Coronary artery (tissue), 2 donors: ENCODE measurements around the gene TBC1D1.
A peak's percentile ranks its signal among the peaks of the same experiment; 100 is the strongest.

Experiments used
- DNase-seq: peaks from one replicate; pipeline ENCODE4 v3.0.0-alpha.2; 2017; ENCODE audit warnings: low spot score
- H3K27ac ChIP-seq, 2 donors: fragments of 200-600 bp; sonication (generic); one replicate each; pipeline ENCODE4 v1.5.1; 2016 to 2019
- H3K4me3 ChIP-seq: fragments of 200-600 bp; sonication (generic); 2 replicates; pipeline ENCODE4 v1.5.1; 2016; ENCODE audit warnings: mild to moderate bottlenecking, moderate library complexity
- CTCF ChIP-seq: fragments of 200-600 bp; sonication (generic); IDR thresholded peaks from one replicate; pipeline ENCODE4 v1.5.1; 2019; ENCODE audit warnings: antibody characterized with exemption

TBC1D1 gene

GRCh38 chr4:37934609-37935008, 43.7 kb downstream of the TBC1D1 start:
- DNase-seq: no peak
- Histone ChIP-seq H3K27ac (no peak overlapping the region), H3K4me3 (no peak overlapping the region)
- no peak for TF ChIP-seq CTCF

GRCh38 chr4:37935026-37935425, 44.1 kb downstream of the TBC1D1 start:
- DNase-seq: no peak
- TF ChIP-seq CTCF: no peak
- H3K27ac ChIP-seq: no peak overlapping the region
- H3K4me3 ChIP-seq: no peak overlapping the region

GRCh38 chr4:37936889-37937498, 46.1 kb downstream of the TBC1D1 start:
- Histone ChIP-seq H3K27ac (peak overlapping the region in 1 of 2 donors; percentile 56), H3K4me3 (no peak overlapping the region)
- TF ChIP-seq CTCF: no peak
- DNase-seq: peak; percentile 76

GRCh38 chr4:37938208-37938607, 47.3 kb downstream of the TBC1D1 start:
- no peak for TF ChIP-seq CTCF
- Histone ChIP-seq H3K27ac (no peak overlapping the region), H3K4me3 (no peak overlapping the region)
- no peak for DNase-seq

- no peak for TF ChIP-seq CTCF
- no peak for DNase-seq
- peak overlapping the region in 1 of 2 donors; percentile 5 for H3K27ac ChIP-seq
These were observed 55.8 kb downstream of the TBC1D1 start for GRCh38 chr4:37946503-37947179.

GRCh38 chr4:37948542-37948941, 57.7 kb downstream of the TBC1D1 start:
- DNase-seq: no peak
- Histone ChIP-seq H3K4me3 (no peak overlapping the region), H3K27ac (no peak overlapping the region)
- no peak for TF ChIP-seq CTCF

More at GRCh38 chr4:37946503-37947179, 55.8 kb downstream of the TBC1D1 start:
- no peak overlapping the region for H3K4me3 ChIP-seq
